Prostate gland (tissue), 2 donors: ENCODE measurements around the gene SIGLEC1.

Experiments used
- POLR2A ChIP-seq: fragments of 450-650 bp; IDR thresholded peaks from one replicate; pipeline ENCODE4 v1.6.1; 2016; ENCODE audit warnings: antibody characterized with exemption, mild to moderate bottlenecking
- POLR2AphosphoS5 ChIP-seq: sonication (generic); formaldehyde crosslinking; IDR thresholded peaks from one replicate; pipeline ENCODE4 v1.6.1; 2017; ENCODE audit warnings: antibody characterized with exemption
- TF ChIP-seq, protein P1 (sequence below), 4 experiments: fragments of 200-600 bp in 2 of 4; fragments of 450-650 bp in 2 of 4; sonication (generic) in 2 of 4; IDR thresholded peaks; 1 replicate in 3 of 4; 2 replicates in 1 of 4; pipeline ENCODE4 v1.5.1; 2016 to 2019; ENCODE audit warnings: antibody characterized with exemption in 4 of 4, mild to moderate bottlenecking in 2 of 4, moderate library complexity in 2 of 4

DNA sequence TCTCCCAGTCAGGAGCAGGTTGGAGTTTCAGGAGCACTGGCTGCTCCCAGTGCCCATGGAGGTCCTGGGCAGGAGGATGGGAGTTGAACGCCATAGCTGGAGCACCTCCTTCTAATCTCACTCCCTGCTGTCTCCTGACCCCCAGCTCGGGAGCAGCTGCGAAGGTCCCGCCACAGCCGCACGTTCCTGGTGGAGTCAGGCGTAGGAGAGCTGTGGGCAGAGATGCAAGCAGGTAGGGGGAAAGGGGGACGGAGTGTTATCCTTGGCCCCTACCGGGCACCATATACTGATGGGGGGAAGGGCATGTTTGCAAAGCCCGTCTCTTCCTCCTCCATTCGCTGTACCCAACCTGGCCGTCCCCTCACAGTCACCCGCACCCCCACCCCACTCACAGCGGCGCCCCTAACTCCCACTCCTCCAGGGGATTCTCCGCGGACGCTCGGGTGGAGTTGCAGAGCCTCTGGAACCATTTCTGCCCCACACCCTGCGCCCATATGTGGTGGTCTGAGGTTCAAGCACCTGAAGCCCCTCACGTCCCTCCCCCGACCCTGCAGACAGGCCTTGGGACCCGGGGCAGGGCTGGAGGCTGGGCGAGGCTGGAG, 36.8 kb upstream of the SIGLEC1 start:
- TF ChIP-seq, protein P1, sequence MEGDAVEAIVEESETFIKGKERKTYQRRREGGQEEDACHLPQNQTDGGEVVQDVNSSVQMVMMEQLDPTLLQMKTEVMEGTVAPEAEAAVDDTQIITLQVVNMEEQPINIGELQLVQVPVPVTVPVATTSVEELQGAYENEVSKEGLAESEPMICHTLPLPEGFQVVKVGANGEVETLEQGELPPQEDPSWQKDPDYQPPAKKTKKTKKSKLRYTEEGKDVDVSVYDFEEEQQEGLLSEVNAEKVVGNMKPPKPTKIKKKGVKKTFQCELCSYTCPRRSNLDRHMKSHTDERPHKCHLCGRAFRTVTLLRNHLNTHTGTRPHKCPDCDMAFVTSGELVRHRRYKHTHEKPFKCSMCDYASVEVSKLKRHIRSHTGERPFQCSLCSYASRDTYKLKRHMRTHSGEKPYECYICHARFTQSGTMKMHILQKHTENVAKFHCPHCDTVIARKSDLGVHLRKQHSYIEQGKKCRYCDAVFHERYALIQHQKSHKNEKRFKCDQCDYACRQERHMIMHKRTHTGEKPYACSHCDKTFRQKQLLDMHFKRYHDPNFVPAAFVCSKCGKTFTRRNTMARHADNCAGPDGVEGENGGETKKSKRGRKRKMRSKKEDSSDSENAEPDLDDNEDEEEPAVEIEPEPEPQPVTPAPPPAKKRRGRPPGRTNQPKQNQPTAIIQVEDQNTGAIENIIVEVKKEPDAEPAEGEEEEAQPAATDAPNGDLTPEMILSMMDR (IDR thresholded peaks at IDR 0.05) = no peak
- TF ChIP-seq POLR2A (no peak), POLR2AphosphoS5 (no peak)
